ENCODE data around the gene P2RX1. TPM values are rescaled to one million over a fixed set of nuclear protein-coding genes. Genes with fewer than 3 reads are reported as not detected.

Gene P2RX1
- total RNA-seq, 1 donor from 2014 or later, result 4.0 TPM

GRCh38 chr17:3926860-3927627 is 10.8 kb upstream of the P2RX1 start:
- no peak for DNase-seq (ENCODE audit: low spot score)
- Mint-ChIP-seq H3K27me3 (ENCODE audit: low read depth) (no peaks in the 10 kb centered on the region), H3K36me3 (ENCODE audit: low read depth) (peaks cover 50% of the 10 kb centered on the region), H3K27ac (peak overlapping the region; percentile 49), H3K4me3 (ENCODE audit: low read depth) (no peak overlapping the region), H3K4me1 (ENCODE audit: low read depth) (no peaks in the 10 kb centered on the region), H3K9me3 (no peaks in the 10 kb centered on the region)
- intact Hi-C loops (cut with micrococcal nuclease), result no loop called here

GRCh38 chr17:3925684-3926485 is 9.6 kb upstream of the P2RX1 start:
- H3K27ac Mint-ChIP-seq, result no peak overlapping the region
- no peaks in the 10 kb centered on the region for H3K4me1 Mint-ChIP-seq (ENCODE audit: low read depth)
- intact Hi-C loops (cut with micrococcal nuclease), result no loop called here
- no peak overlapping the region for H3K4me3 Mint-ChIP-seq (ENCODE audit: low read depth)
- no peaks in the 10 kb centered on the region for H3K27me3 Mint-ChIP-seq (ENCODE audit: low read depth)
- no peak for DNase-seq (ENCODE audit: low spot score)
- no peaks in the 10 kb centered on the region for H3K9me3 Mint-ChIP-seq
- peaks cover 42% of the 10 kb centered on the region for H3K36me3 Mint-ChIP-seq (ENCODE audit: low read depth)

- no peak for DNase-seq (ENCODE audit: low spot score)
- intact Hi-C loops (cut with micrococcal nuclease), result no loop called here
- peaks cover 35% of the 10 kb centered on the region for H3K36me3 Mint-ChIP-seq (ENCODE audit: low read depth)
- H3K27me3 Mint-ChIP-seq (ENCODE audit: low read depth), result no peaks in the 10 kb centered on the region
- no peaks in the 10 kb centered on the region for H3K9me3 Mint-ChIP-seq
- no peaks in the 10 kb centered on the region for H3K4me1 Mint-ChIP-seq (ENCODE audit: low read depth)
- no peak overlapping the region for H3K27ac Mint-ChIP-seq
- H3K4me3 Mint-ChIP-seq (ENCODE audit: low read depth), result no peak overlapping the region
Measured at GRCh38 chr17:3924512-3925350, 8.5 kb upstream of the P2RX1 start.

- DNase-seq (ENCODE audit: low spot score), result no peak
- no peaks in the 10 kb centered on the region for H3K27me3 Mint-ChIP-seq (ENCODE audit: low read depth)
- intact Hi-C loops (cut with micrococcal nuclease), result no loop called here
- H3K4me3 Mint-ChIP-seq (ENCODE audit: low read depth), result no peak overlapping the region
- no peaks in the 10 kb centered on the region for H3K9me3 Mint-ChIP-seq
- peaks cover 29% of the 10 kb centered on the region for H3K36me3 Mint-ChIP-seq (ENCODE audit: low read depth)
- no peaks in the 10 kb centered on the region for H3K4me1 Mint-ChIP-seq (ENCODE audit: low read depth)
- no peak overlapping the region for H3K27ac Mint-ChIP-seq
Measured at GRCh38 chr17:3923466-3924190, 7.4 kb upstream of the P2RX1 start.

GRCh38 chr17:3922765-3923164 is 6.5 kb upstream of the P2RX1 start:
- Mint-ChIP-seq H3K27me3 (ENCODE audit: low read depth) (no peaks in the 10 kb centered on the region), H3K9me3 (no peaks in the 10 kb centered on the region), H3K36me3 (ENCODE audit: low read depth) (peaks cover 23% of the 10 kb centered on the region), H3K4me3 (ENCODE audit: low read depth) (no peak overlapping the region), H3K4me1 (ENCODE audit: low read depth) (peaks cover 3% of the 10 kb centered on the region), H3K27ac (no peak overlapping the region)
- DNase-seq (ENCODE audit: low spot score), result no peak
- intact Hi-C loops (cut with micrococcal nuclease), result no loop called here

- Mint-ChIP-seq H3K4me1 (ENCODE audit: low read depth) (peaks cover 6% of the 10 kb centered on the region), H3K9me3 (no peaks in the 10 kb centered on the region), H3K27me3 (ENCODE audit: low read depth) (no peaks in the 10 kb centered on the region), H3K27ac (no peak overlapping the region), H3K36me3 (ENCODE audit: low read depth) (peaks cover 18% of the 10 kb centered on the region), H3K4me3 (ENCODE audit: low read depth) (no peak overlapping the region)
- DNase-seq (ENCODE audit: low spot score), result no peak
- intact Hi-C loops (cut with micrococcal nuclease), result no loop called here
Measured at GRCh38 chr17:3921502-3922319, 5.4 kb upstream of the P2RX1 start.

GRCh38 chr17:3921006-3921405 is 4.7 kb upstream of the P2RX1 start:
- no peaks in the 10 kb centered on the region for H3K9me3 Mint-ChIP-seq
- no peaks in the 10 kb centered on the region for H3K27me3 Mint-ChIP-seq (ENCODE audit: low read depth)
- no peak for DNase-seq (ENCODE audit: low spot score)
- H3K27ac Mint-ChIP-seq, result no peak overlapping the region
- peaks cover 8% of the 10 kb centered on the region for H3K4me1 Mint-ChIP-seq (ENCODE audit: low read depth)
- H3K4me3 Mint-ChIP-seq (ENCODE audit: low read depth), result no peak overlapping the region
- intact Hi-C loops (cut with micrococcal nuclease), result no loop called here
- H3K36me3 Mint-ChIP-seq (ENCODE audit: low read depth), result peaks cover 16% of the 10 kb centered on the region

GRCh38 chr17:3919123-3919624 is 2.9 kb upstream of the P2RX1 start:
- Mint-ChIP-seq H3K9me3 (no peaks in the 10 kb centered on the region), H3K36me3 (ENCODE audit: low read depth) (peaks cover 8% of the 10 kb centered on the region), H3K27me3 (ENCODE audit: low read depth) (no peaks in the 10 kb centered on the region), H3K27ac (no peak overlapping the region), H3K4me1 (ENCODE audit: low read depth) (peaks cover 22% of the 10 kb centered on the region), H3K4me3 (ENCODE audit: low read depth) (no peak overlapping the region)
- intact Hi-C loops (cut with micrococcal nuclease), result no loop called here
- no peak for DNase-seq (ENCODE audit: low spot score)

GRCh38 chr17:3918372-3919122 is 2.3 kb upstream of the P2RX1 start:
- intact Hi-C loops (cut with micrococcal nuclease), result no loop called here
- Mint-ChIP-seq H3K4me1 (ENCODE audit: low read depth) (peaks cover 29% of the 10 kb centered on the region), H3K27ac (peak overlapping the region; percentile 62), H3K4me3 (ENCODE audit: low read depth) (no peak overlapping the region), H3K36me3 (ENCODE audit: low read depth) (peaks cover 3% of the 10 kb centered on the region), H3K9me3 (no peaks in the 10 kb centered on the region), H3K27me3 (ENCODE audit: low read depth) (no peaks in the 10 kb centered on the region)
- DNase-seq (ENCODE audit: low spot score), result no peak

GRCh38 chr17:3917391-3917931 is 1.2 kb upstream of the P2RX1 start:
- Mint-ChIP-seq H3K9me3 (no peaks in the 10 kb centered on the region), H3K27me3 (ENCODE audit: low read depth) (no peaks in the 10 kb centered on the region), H3K4me1 (ENCODE audit: low read depth) (peaks cover 32% of the 10 kb centered on the region), H3K36me3 (ENCODE audit: low read depth) (no peaks in the 10 kb centered on the region), H3K27ac (no peak overlapping the region), H3K4me3 (ENCODE audit: low read depth) (no peak overlapping the region)
- DNase-seq (ENCODE audit: low spot score), result no peak
- intact Hi-C loops (cut with micrococcal nuclease), result no loop called here

- no peak overlapping the region for H3K4me3 Mint-ChIP-seq (ENCODE audit: low read depth)
Measured at GRCh38 chr17:3916825-3917224, 560 bp upstream of the P2RX1 start.

More at GRCh38 chr17:3916825-3917224, 560 bp upstream of the P2RX1 start:
- Mint-ChIP-seq H3K27me3 (ENCODE audit: low read depth) (no peaks in the 10 kb centered on the region), H3K27ac (peak overlapping the region; percentile 72), H3K4me1 (ENCODE audit: low read depth) (peaks cover 34% of the 10 kb centered on the region), H3K9me3 (no peaks in the 10 kb centered on the region), H3K36me3 (ENCODE audit: low read depth) (no peaks in the 10 kb centered on the region)
- no peak for DNase-seq (ENCODE audit: low spot score)
- intact Hi-C loops (cut with micrococcal nuclease), result no loop called here

All from activated T-helper 2 cell treated with anti-CD3 and anti-CD28 coated beads, Interferon-gamma antibody, Interleukin-2, Interleukin-4, amounts not matched to agents 10 μg/mL and 5 μg/mL and 100 μg/mL, durations not matched to agents 14 hours and 24 hours and 36 hours (primary cell).